H1 (cell line): Measurements from ENCODE around the gene RPS6KA5. TPM values are rescaled to one million over a fixed set of nuclear protein-coding genes. Genes with fewer than 3 reads are reported as not detected.

Source experiments
- CTCF ChIA-PET: fragments of 300-600 bp; sonication (Branson Sonifier 250); formaldehyde crosslinking; loops from one replicate; lab custom pipeline; 2021; ENCODE audit not compliant: partially characterized antibody; lab: Charles Lee
- POLR2A ChIA-PET: fragments of 300-600 bp; sonication (Branson Sonifier 250); formaldehyde crosslinking; loops from one replicate; lab custom pipeline; 2021; ENCODE audit warnings: inconsistent platforms; ENCODE audit not compliant: partially characterized antibody; lab: Charles Lee
- DNase-seq, 2 experiments: peaks; one replicate each; pipeline versions ENCODE4 v3.0.0 to v3.0.0-alpha.2; 2010 to 2022; ENCODE audit warnings: low spot score in 2 of 2, low read depth in 1 of 2, mixed read lengths in 1 of 2
- FAIRE-seq: peaks from 2 replicates; lab custom pipeline; 2011; peaks lifted over from hg19 to GRCh38; lab: Jason Lieb, UNC
- H2AFZ ChIP-seq: 2 replicates; pipeline ENCODE4 v1.8.1; 2012; ENCODE audit warnings: low read length, inconsistent platforms
- H2AK5ac ChIP-seq: 2 replicates; pipeline ENCODE4 v1.6.1; 2013; ENCODE audit warnings: low read depth, low read length
- H2BK120ac ChIP-seq: replicated peaks from 2 replicates; pipeline ENCODE3; 2013; ENCODE audit warnings: low read depth, low read length, inconsistent platforms
- H2BK12ac ChIP-seq: 2 replicates; pipeline ENCODE4 v1.6.1; 2013; ENCODE audit warnings: low read depth, low read length
- H2BK15ac ChIP-seq: 2 replicates; pipeline ENCODE4 v1.6.1; 2013; ENCODE audit warnings: low read length
- H2BK20ac ChIP-seq: 2 replicates; pipeline ENCODE4 v1.6.1; 2013; ENCODE audit warnings: low read length
- H2BK5ac ChIP-seq: 2 replicates; pipeline ENCODE4 v1.6.1; 2013; ENCODE audit warnings: low read depth, low read length
- H3K14ac ChIP-seq: 2 replicates; pipeline ENCODE4 v1.6.1; 2013; ENCODE audit warnings: inconsistent platforms; ENCODE audit not compliant: insufficient read length
- H3K18ac ChIP-seq: 2 replicates; pipeline ENCODE4 v1.6.1; 2013; ENCODE audit warnings: low read length; ENCODE audit errors: extremely low read depth
- H3K23ac ChIP-seq: 2 replicates; pipeline ENCODE4 v1.6.1; 2013; ENCODE audit warnings: inconsistent platforms; ENCODE audit not compliant: insufficient read length
- H3K23me2 ChIP-seq: 2 replicates; pipeline ENCODE4 v1.6.1; 2013; ENCODE audit warnings: low read depth, low read length
- H3K27ac ChIP-seq: 2 replicates; pipeline ENCODE4 v1.6.1; 2011; ENCODE audit warnings: low read depth, low read length, inconsistent platforms
- H3K27me3 ChIP-seq, 4 experiments: replicated peaks in 1 of 4; 1 replicate in 1 of 4; 2 replicates in 3 of 4; pipeline versions ENCODE4 v1.6.1 to v1.8.1; 2011 to 2013; ENCODE audit warnings: low read length in 3 of 4, mild to moderate bottlenecking in 3 of 4, inconsistent platforms in 2 of 4, mixed read lengths in 2 of 4, moderate library complexity in 1 of 4; ENCODE audit not compliant: control insufficient read depth in 3 of 4, insufficient read depth in 3 of 4; ENCODE audit errors: extremely low read depth in 1 of 4
- H3K36me3 ChIP-seq, 4 experiments: 2 replicates each; pipeline versions ENCODE4 v1.6.1 to v1.8.1; 2011 to 2013; ENCODE audit warnings: mild to moderate bottlenecking in 4 of 4, low read length in 3 of 4, moderate library complexity in 2 of 4, control low read depth in 1 of 4, inconsistent platforms in 1 of 4; ENCODE audit not compliant: insufficient read depth in 4 of 4, control insufficient read depth in 2 of 4
- H3K4ac ChIP-seq: replicated peaks from 2 replicates; pipeline ENCODE3; 2013; ENCODE audit warnings: low read length, low read depth, mixed read lengths, inconsistent platforms; ENCODE audit not compliant: insufficient read length
- H3K4me1 ChIP-seq, 4 experiments: replicated peaks in 1 of 4; 1 replicate in 1 of 4; 2 replicates in 3 of 4; pipeline versions ENCODE4 v1.6.1 to v1.8.1; 2011 to 2013; ENCODE audit warnings: low read length in 3 of 4, inconsistent platforms in 2 of 4, mixed read lengths in 1 of 4; ENCODE audit not compliant: insufficient read depth in 4 of 4, control insufficient read depth in 3 of 4
- H3K4me2 ChIP-seq, 2 experiments: 2 replicates each; pipeline versions ENCODE4 v1.6.1 to v1.8.1; 2011 to 2013; ENCODE audit warnings: low read depth in 2 of 2, low read length in 2 of 2, control low read depth in 1 of 2, inconsistent platforms in 1 of 2, mild to moderate bottlenecking in 1 of 2; ENCODE audit not compliant: insufficient read depth in 1 of 2
- H3K4me3 ChIP-seq, 4 experiments: fragments of 200-600, 300-600 bp in 1 of 4; sonication (generic), shearing (Covaris generic), sonication (Bioruptor Twin) in 1 of 4; 2 replicates each; pipeline versions ENCODE4 v1.5.1 to v1.8.1; 2011 to 2016; ENCODE audit warnings: low read length in 4 of 4, low read depth in 3 of 4, control low read depth in 2 of 4, inconsistent platforms in 2 of 4, mild to moderate bottlenecking in 2 of 4, mixed read lengths in 1 of 4, moderate library complexity in 1 of 4; ENCODE audit not compliant: insufficient read depth in 2 of 4; ENCODE audit errors: extremely low read depth in 1 of 4
- H3K56ac ChIP-seq: replicated peaks from 2 replicates; pipeline ENCODE3; 2013; ENCODE audit warnings: low read depth, mild to moderate bottlenecking, mixed read lengths, low read length, inconsistent platforms; ENCODE audit not compliant: insufficient read length
- H3K79me1 ChIP-seq: 2 replicates; pipeline ENCODE4 v1.6.1; 2013; ENCODE audit warnings: low read depth, low read length, control low read depth
- H3K79me2 ChIP-seq, 2 experiments: 2 replicates each; pipeline versions ENCODE4 v1.6.1 to v1.8.1; 2012 to 2013; ENCODE audit warnings: low read length in 2 of 2, mild to moderate bottlenecking in 2 of 2, inconsistent platforms in 1 of 2; ENCODE audit not compliant: insufficient read depth in 2 of 2, control insufficient read depth in 1 of 2
- H3K9ac ChIP-seq, 4 experiments: replicated peaks in 1 of 4; 1 replicate in 1 of 4; 2 replicates in 3 of 4; pipeline versions ENCODE4 v1.6.1 to v1.8.1; 2011 to 2013; ENCODE audit warnings: low read depth in 3 of 4, low read length in 3 of 4, control low read depth in 2 of 4, mild to moderate bottlenecking in 2 of 4, moderate library complexity in 2 of 4, inconsistent platforms in 1 of 4; ENCODE audit errors: extremely low read depth in 1 of 4
- H3K9me3 ChIP-seq, 2 experiments: 2 replicates each; pipeline versions ENCODE4 v1.6.1 to v1.8.1; 2012 to 2013; ENCODE audit warnings: mild to moderate bottlenecking in 2 of 2, moderate library complexity in 2 of 2, control low read depth in 1 of 2, inconsistent platforms in 1 of 2, low read depth in 1 of 2, low read length in 1 of 2, mixed read lengths in 1 of 2; ENCODE audit not compliant: insufficient read depth in 2 of 2
- H4K20me1 ChIP-seq, 2 experiments: replicated peaks in 1 of 2; 2 replicates each; pipeline versions ENCODE3 to v1.8.1; 2011 to 2013; ENCODE audit warnings: inconsistent platforms in 2 of 2, low read length in 2 of 2, mild to moderate bottlenecking in 1 of 2; ENCODE audit not compliant: insufficient read depth in 2 of 2, control insufficient read depth in 1 of 2
- H4K5ac ChIP-seq: 2 replicates; pipeline ENCODE4 v1.6.1; 2013; ENCODE audit warnings: low read length, low read depth, mixed read lengths, inconsistent platforms; ENCODE audit not compliant: insufficient read length
- H4K8ac ChIP-seq: 2 replicates; pipeline ENCODE4 v1.8.0; 2013; ENCODE audit warnings: mild to moderate bottlenecking, moderate library complexity, low read length, inconsistent platforms; ENCODE audit not compliant: insufficient read depth; ENCODE audit errors: extremely low read depth
- H4K91ac ChIP-seq: replicated peaks from 2 replicates; pipeline ENCODE3; 2013; ENCODE audit warnings: low read length, mixed read lengths, inconsistent platforms; ENCODE audit not compliant: insufficient read length
- ASH2L ChIP-seq: fragments of 200-600, 300-600 bp; sonication (generic); IDR thresholded peaks from one replicate; pipeline ENCODE4 v1.7.1; 2017; ENCODE audit warnings: low read length
- JUN ChIP-seq: IDR thresholded peaks from 2 replicates; pipeline ENCODE4 v1.6.1; 2011; ENCODE audit warnings: low read depth, mild to moderate bottlenecking, improper control_type of control experiment, low read length
- KDM5A ChIP-seq: fragments of 200-600 bp; IDR thresholded peaks from 2 replicates; pipeline ENCODE4 v1.7.1; 2012; ENCODE audit warnings: mild to moderate bottlenecking, low read length, inconsistent platforms, mixed read lengths
- TCF12 ChIP-seq: IDR thresholded peaks from 2 replicates; pipeline ENCODE4 v1.6.1; 2011; ENCODE audit warnings: low read depth, mild to moderate bottlenecking, low read length
- polyA plus RNA-seq, 7 experiments: library from polyadenylated mRNA; depleted of rRNA in 3 of 7; stranded (reverse) in 5 of 7; unstranded in 2 of 7; fragments of >200 nt in 5 of 7; fragments of 200-250 nt in 2 of 7; gene quantifications; 1 replicate in 5 of 7; 2 replicates in 1 of 7; 4 replicates in 1 of 7; pipeline versions ENCODE4 v1.2.1 to v1.2.3, GENCODE V29; 2011 to 2013; ENCODE audit warnings: missing spikeins in 2 of 7, mixed read lengths in 2 of 7
- total RNA-seq: library from RNA; stranded (reverse); fragmentation: NEBNext Ultra II Directional; extraction: Animal tissue kit (Norgen Biotek cat#: 25700); gene quantifications from 2 replicates; pipeline ENCODE4 v1.2.1, GENCODE V29; 2021

The RPS6KA5 gene
- total and polyA plus RNA-seq, 2 of the 8 experiments (the other 6 are each of a cell fraction or from before 2014, with no cell fraction given), result 0.85 to 3.1 TPM

DNA sequence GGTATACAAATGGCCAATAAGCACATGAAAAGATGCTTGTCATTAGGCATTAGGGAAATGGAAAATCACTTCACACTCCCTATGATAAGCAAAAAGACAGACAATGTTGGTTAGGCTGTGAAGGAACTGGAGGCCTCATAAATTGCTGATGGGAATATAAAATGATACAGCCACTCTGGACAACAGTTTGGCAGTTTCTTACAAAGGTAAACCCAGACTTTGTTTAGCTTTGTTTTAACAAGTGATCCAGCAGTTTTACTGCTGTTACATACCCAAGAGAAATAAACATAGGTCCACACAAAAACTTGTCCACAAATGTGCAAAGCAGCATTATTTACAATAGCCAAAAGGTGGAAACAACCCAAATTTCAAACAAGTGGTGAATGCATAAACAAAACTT is 5.4 kb downstream of the RPS6KA5 start:
- H2BK20ac ChIP-seq, result no peak overlapping the region
- H2BK15ac ChIP-seq, result no peak overlapping the region
- no peak overlapping the region for H3K27ac ChIP-seq
- no peak for DNase-seq
- no peaks in the 10 kb centered on the region for H3K27me3 ChIP-seq
- no peaks in the 10 kb centered on the region for H4K20me1 ChIP-seq
- no peak overlapping the region for H3K4me2 ChIP-seq
- H3K4ac ChIP-seq, result no peak overlapping the region
- no peak overlapping the region for H3K4me3 ChIP-seq
- H3K79me1 ChIP-seq, result no peaks in the 10 kb centered on the region
- H3K4me1 ChIP-seq, result no peaks in the 10 kb centered on the region
- H4K91ac ChIP-seq, result no peak overlapping the region
- H2BK12ac ChIP-seq, result no peak overlapping the region
- H2BK5ac ChIP-seq, result no peak overlapping the region
- H2AFZ ChIP-seq, result no peak overlapping the region
- H4K8ac ChIP-seq, result no peak overlapping the region
- no peak overlapping the region for H2BK120ac ChIP-seq
- TF ChIP-seq ASH2L (no peak), JUN (no peak), KDM5A (no peak), TCF12 (no peak)
- H2AK5ac ChIP-seq, result no peak overlapping the region
- no peak overlapping the region for H3K18ac ChIP-seq
- no peaks in the 10 kb centered on the region for H3K9me3 ChIP-seq
- peaks cover 0 to 2% of the 10 kb centered on the region in 2 experiments; a peak in 1 of 4 replicates for H3K79me2 ChIP-seq
- peaks cover 2% of the 10 kb centered on the region; the same call in 1 of the 2 replicates for H3K23me2 ChIP-seq
- ChIA-PET CTCF (interaction anchor here (1.2 to 1.5 kb wide), 2 partner anchors 9 to 25 kb away, joined by 3 to 4 read pairs; no protein-coding TSS in a partner anchor), POLR2A (no interaction called here)
- H3K9ac ChIP-seq, result no peak overlapping the region
- H3K36me3 ChIP-seq, result no peaks in the 10 kb centered on the region
- no peak overlapping the region for H3K14ac ChIP-seq
- no peak overlapping the region for H4K5ac ChIP-seq
- no peak overlapping the region for H3K23ac ChIP-seq
- no peak for FAIRE-seq
- H3K56ac ChIP-seq, result no peak overlapping the region
